Keratinocyte (primary cell): Measurements from ENCODE around the gene SIK2. TPM values are rescaled to one million over a fixed set of nuclear protein-coding genes. Genes with fewer than 3 reads are reported as not detected.

Experiments
- DNase-seq: peaks from one replicate; pipeline ENCODE4 v3.0.0-alpha.2; 2011; ENCODE audit warnings: low read depth, missing footprints, low spot score
- FAIRE-seq: peaks from 2 replicates; lab custom pipeline; 2011; peaks lifted over from hg19 to GRCh38; lab: Jason Lieb, UNC
- H2AFZ ChIP-seq: 2 replicates; pipeline ENCODE4 v1.6.0; 2012; ENCODE audit warnings: low read length, control low read depth, inconsistent platforms; ENCODE audit not compliant: control insufficient read depth
- H3K27ac ChIP-seq: 2 replicates; pipeline ENCODE4 v1.5.1; 2011; ENCODE audit warnings: low read length; ENCODE audit not compliant: control insufficient read depth, insufficient read depth
- H3K27me3 ChIP-seq: 3 replicates; pipeline ENCODE4 v1.6.0; 2011; ENCODE audit warnings: low read length; ENCODE audit not compliant: control insufficient read depth, insufficient read depth; ENCODE audit errors: extremely low read depth
- H3K36me3 ChIP-seq, 2 experiments: 2 replicates in 1 of 2; 3 replicates in 1 of 2; pipeline ENCODE4 v1.5.1; 2011; ENCODE audit warnings: low read length in 2 of 2, mild to moderate bottlenecking in 1 of 2; ENCODE audit not compliant: control insufficient read depth in 2 of 2, insufficient read depth in 2 of 2; ENCODE audit errors: extremely low read depth in 1 of 2
- H3K4me1 ChIP-seq: 3 replicates; pipeline ENCODE4 v1.5.1; 2011; ENCODE audit warnings: low read length; ENCODE audit not compliant: control insufficient read depth, insufficient read depth; ENCODE audit errors: extremely low read depth
- H3K4me2 ChIP-seq: 3 replicates; pipeline ENCODE4 v1.6.0; 2011; ENCODE audit warnings: low read depth, low read length; ENCODE audit not compliant: control insufficient read depth, insufficient read depth; ENCODE audit errors: extremely low read depth
- H3K4me3 ChIP-seq, 3 experiments: fragments of 200-600 bp in 1 of 3; sonication (generic) in 1 of 3; 2 replicates in 2 of 3; 3 replicates in 1 of 3; pipeline ENCODE4 v1.5.1; 2011 to 2016; ENCODE audit warnings: low read length in 3 of 3, mild to moderate bottlenecking in 3 of 3, control low read depth in 2 of 3, inconsistent platforms in 1 of 3, low read depth in 1 of 3, mixed read lengths in 1 of 3, mixed run types in 1 of 3, moderate library complexity in 1 of 3; ENCODE audit not compliant: control insufficient read depth in 2 of 3, insufficient read depth in 2 of 3; ENCODE audit errors: extremely low read depth in 1 of 3
- H3K79me2 ChIP-seq: 2 replicates; pipeline ENCODE4 v1.6.0; 2012; ENCODE audit warnings: low read length; ENCODE audit not compliant: control insufficient read depth, insufficient read depth
- H3K9ac ChIP-seq: 3 replicates; pipeline ENCODE4 v1.6.0; 2011; ENCODE audit warnings: low read length; ENCODE audit not compliant: control insufficient read depth, insufficient read depth; ENCODE audit errors: extremely low read depth
- H3K9me1 ChIP-seq: 3 replicates; pipeline ENCODE4 v1.6.0; 2011; ENCODE audit warnings: low read length; ENCODE audit not compliant: control insufficient read depth, insufficient read depth; ENCODE audit errors: extremely low read depth
- H3K9me3 ChIP-seq: 2 replicates; pipeline ENCODE4 v1.5.1; 2012; ENCODE audit warnings: low read depth, low read length; ENCODE audit not compliant: control insufficient read depth
- H4K20me1 ChIP-seq: 3 replicates; pipeline ENCODE4 v1.6.0; 2011; ENCODE audit warnings: low read length; ENCODE audit not compliant: control insufficient read depth, insufficient read depth; ENCODE audit errors: extremely low read depth
- CTCF ChIP-seq, 3 experiments: IDR thresholded peaks in 1 of 3; conservative IDR thresholded peaks in 1 of 3; optimal IDR thresholded peaks in 1 of 3; 2 replicates in 2 of 3; 3 replicates in 1 of 3; pipeline versions ENCODE3 to v1.5.1; 2011; ENCODE audit warnings: low read length in 3 of 3, mild to moderate bottlenecking in 3 of 3, moderate library complexity in 2 of 3, control low read depth in 1 of 3, inconsistent platforms in 1 of 3; ENCODE audit not compliant: insufficient read depth in 2 of 3; ENCODE audit errors: extremely low read depth in 1 of 3
- EZH2 ChIP-seq: IDR thresholded peaks from one replicate; pipeline ENCODE4 v1.6.1; 2012; ENCODE audit warnings: inconsistent platforms, mild to moderate bottlenecking, low read length, moderate library complexity
- dilution Hi-C: fragments of 300-500 bp; cut with MboI; formaldehyde crosslinking; loops from one replicate; pipeline ENCODE4 v1.7.0; 2020; ENCODE audit warnings: low sequenced_read_pairs; ENCODE audit not compliant: extremely low pct_ligation_motif_present
- polyA plus RNA-seq, 5 experiments: library from polyadenylated mRNA; depleted of rRNA in 3 of 5; stranded (reverse) in 3 of 5; stranded (forward) in 1 of 5; unstranded in 1 of 5; fragments of >200 nt; gene quantifications; 1 replicate in 1 of 5; 2 replicates in 3 of 5; 3 replicates in 1 of 5; pipeline versions ENCODE4 v1.2.1 to v1.2.3, GENCODE V29; 2011 to 2012; ENCODE audit warnings: missing spikeins in 2 of 5, low read depth in 1 of 5, low replicate concordance in 1 of 5

Gene SIK2
- polyA plus RNA-seq, 1 donor (not counting 4 experiments of a cell fraction or from before 2014, with no cell fraction given): 10.0 TPM

- Histone ChIP-seq H3K9me1 (no peaks in the 10 kb centered on the region), H3K79me2 (no peaks in the 10 kb centered on the region), H3K9me3 (no peaks in the 10 kb centered on the region), H3K27ac (no peak overlapping the region), H3K4me1 (peaks cover 11% of the 10 kb centered on the region), H3K36me3 (peaks cover 7 to 9% of the 10 kb centered on the region in 2 experiments), H3K4me3 (no peak overlapping the region), H3K4me2 (no peak overlapping the region), H3K27me3 (no peaks in the 10 kb centered on the region), H4K20me1 (no peaks in the 10 kb centered on the region), H2AFZ (no peak overlapping the region), H3K9ac (no peak overlapping the region)
- DNase-seq: no peak
- no peak for FAIRE-seq
- TF ChIP-seq CTCF (optimal IDR thresholded peaks at IDR 0.05 in 1 of 3, IDR thresholded peaks at IDR 0.05 in 1 of 3, conservative IDR thresholded peaks at IDR 0.05 in 1 of 3; ENCODE audit: extremely low read depth in 1 of 3, insufficient read depth in 2 of 3, low read length in 3 of 3): no peak
- TF ChIP-seq EZH2: no peak
- dilution Hi-C loops: no loop called here
These were observed 73.6 kb downstream of the SIK2 start for GRCh38 chr11:111675891-111676290.

GRCh38 chr11:111676878-111677585 lies 74.8 kb downstream of the SIK2 start:
- Histone ChIP-seq H4K20me1 (no peaks in the 10 kb centered on the region), H3K4me1 (peaks cover 11% of the 10 kb centered on the region), H3K4me2 (peak overlapping the region; percentile 22), H3K27ac (no peak overlapping the region), H3K4me3 (no peak overlapping the region), H3K27me3 (no peaks in the 10 kb centered on the region), H3K36me3 (peaks cover 1 to 4% of the 10 kb centered on the region in 2 experiments), H3K79me2 (no peaks in the 10 kb centered on the region), H3K9ac (no peak overlapping the region), H3K9me1 (no peaks in the 10 kb centered on the region), H2AFZ (no peak overlapping the region), H3K9me3 (no peaks in the 10 kb centered on the region)
- FAIRE-seq (peak; percentile 55), DNase-seq (peak; percentile 35)
- TF ChIP-seq EZH2: no peak
- TF ChIP-seq CTCF (optimal IDR thresholded peaks at IDR 0.05 in 1 of 3, IDR thresholded peaks at IDR 0.05 in 1 of 3, conservative IDR thresholded peaks at IDR 0.05 in 1 of 3; ENCODE audit: extremely low read depth in 1 of 3, insufficient read depth in 2 of 3, low read length in 3 of 3): no peak
- dilution Hi-C loops: no loop called here
